Measurements from ENCODE around the gene PRCC. TPM values are rescaled to one million over a fixed set of nuclear protein-coding genes. Genes with fewer than 3 reads are reported as not detected.

Gene PRCC
- total RNA-seq, 1 donor from 2014 or later, result 85.5 TPM

DNA sequence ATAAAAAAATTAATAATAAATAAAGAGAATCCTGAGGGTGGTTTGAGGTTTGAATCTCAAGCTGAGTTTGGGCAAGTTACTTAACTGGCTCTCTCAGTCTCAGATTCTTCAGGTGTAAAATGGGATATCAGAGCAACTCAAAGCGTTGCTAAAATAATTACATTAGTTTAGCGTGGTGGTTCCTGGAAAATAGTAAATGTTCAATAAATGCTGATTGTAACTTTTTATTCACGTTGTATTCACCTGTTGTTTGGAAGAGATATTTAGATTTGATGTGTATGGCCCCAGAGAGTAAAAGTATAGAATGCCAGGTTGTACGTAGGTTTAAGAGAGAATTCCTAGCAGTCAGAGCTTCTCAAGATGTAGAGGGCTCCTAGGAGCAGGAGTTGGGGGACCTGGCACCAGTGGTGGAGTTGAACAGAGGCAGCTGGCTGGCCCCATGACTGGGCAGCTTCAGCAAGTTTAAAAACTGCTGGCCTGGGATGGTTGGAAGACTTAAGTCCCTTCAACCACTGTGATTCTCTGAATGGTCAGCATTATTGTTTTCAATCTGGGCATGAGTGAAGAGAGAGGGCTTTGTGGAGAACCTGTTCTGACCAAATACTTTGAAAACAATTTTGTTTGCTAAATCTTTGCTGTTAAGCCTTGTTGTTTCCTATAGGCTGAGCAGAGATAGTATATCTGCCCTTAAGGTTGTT, 22.4 kb downstream of the PRCC start:
- intact Hi-C loops (cut with micrococcal nuclease), result no loop called here

DNA sequence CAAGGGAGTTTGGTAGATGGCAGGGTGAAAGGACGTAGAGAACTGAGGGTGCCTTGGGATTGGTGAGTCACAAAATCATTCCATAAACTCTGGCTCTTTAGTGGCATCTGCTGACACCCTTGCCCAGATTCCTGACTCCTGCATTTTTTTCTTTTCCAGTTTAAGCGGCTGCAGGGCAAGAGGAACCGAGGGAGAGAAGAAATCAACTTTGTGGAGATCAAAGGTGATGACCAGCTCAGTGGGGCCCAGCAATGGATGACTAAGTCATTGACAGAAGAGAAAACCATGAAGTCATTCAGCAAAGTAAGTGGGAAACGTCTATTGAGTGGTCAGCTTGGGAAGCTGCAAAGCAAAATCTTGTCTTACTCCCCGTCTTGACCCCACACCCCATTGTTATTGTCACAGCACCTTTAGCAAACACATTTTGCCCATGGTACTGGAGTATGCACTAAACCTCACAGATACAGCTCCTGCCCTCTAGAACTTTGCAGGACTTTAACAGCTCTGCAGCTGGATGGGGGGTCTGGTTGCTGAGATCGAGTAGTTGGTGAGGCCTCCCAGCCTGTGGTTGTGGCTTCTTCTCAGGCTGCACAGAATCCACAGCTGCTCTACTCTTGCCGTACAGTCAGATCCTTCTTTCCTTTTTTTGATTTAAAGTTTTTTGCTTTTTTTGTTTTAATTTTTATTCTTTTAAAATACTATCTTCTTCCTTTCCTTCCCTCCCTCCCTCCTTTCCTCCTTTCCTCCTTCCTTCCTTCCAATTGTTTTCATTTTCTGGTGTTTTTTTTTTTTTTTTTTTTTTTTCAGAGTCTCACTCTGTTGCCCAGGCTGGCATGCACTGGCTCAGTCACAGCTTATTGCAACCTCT, 27.4 kb downstream of the PRCC start:
- intact Hi-C loops (cut with micrococcal nuclease), result no loop called here

DNA sequence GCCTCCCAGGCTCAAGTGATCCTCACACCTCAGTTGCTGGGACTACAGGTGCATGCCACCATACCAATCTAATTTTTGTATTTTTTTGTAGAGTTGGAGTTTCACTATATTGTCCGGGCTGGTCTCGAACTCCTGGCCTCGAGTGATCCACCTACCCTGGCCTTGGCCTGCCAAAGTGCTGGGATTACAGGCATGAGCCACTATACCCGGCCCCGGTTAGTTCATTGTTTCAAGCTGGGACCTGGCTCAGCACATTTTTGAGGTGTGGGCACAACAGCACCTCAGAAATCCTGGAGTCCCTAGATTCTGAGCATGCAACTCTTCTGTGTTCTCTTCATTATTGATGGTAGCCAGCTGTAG, 28.0 kb downstream of the PRCC start:
- intact Hi-C loops (cut with micrococcal nuclease), result no loop called here

DNA sequence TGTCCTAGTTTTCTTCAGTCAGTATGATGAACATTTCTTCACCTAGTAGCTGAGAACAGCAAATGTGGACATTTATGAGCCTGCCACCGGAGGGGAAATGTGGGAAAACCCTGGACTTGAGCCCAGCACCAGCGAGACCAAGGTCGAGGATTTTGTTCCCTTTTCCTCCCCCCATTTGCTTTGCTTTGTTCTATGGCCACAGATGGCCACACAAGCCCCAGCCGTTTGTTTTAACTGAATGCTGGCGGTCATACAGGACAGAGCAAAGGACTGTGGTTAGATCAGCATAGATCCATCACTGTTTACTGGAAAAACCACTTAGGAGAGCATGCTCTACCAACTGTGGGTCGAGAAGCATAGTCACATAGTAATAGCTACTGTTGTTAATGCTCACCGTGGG, 28.5 kb downstream of the PRCC start:
- intact Hi-C loops (cut with micrococcal nuclease), result no loop called here

DNA sequence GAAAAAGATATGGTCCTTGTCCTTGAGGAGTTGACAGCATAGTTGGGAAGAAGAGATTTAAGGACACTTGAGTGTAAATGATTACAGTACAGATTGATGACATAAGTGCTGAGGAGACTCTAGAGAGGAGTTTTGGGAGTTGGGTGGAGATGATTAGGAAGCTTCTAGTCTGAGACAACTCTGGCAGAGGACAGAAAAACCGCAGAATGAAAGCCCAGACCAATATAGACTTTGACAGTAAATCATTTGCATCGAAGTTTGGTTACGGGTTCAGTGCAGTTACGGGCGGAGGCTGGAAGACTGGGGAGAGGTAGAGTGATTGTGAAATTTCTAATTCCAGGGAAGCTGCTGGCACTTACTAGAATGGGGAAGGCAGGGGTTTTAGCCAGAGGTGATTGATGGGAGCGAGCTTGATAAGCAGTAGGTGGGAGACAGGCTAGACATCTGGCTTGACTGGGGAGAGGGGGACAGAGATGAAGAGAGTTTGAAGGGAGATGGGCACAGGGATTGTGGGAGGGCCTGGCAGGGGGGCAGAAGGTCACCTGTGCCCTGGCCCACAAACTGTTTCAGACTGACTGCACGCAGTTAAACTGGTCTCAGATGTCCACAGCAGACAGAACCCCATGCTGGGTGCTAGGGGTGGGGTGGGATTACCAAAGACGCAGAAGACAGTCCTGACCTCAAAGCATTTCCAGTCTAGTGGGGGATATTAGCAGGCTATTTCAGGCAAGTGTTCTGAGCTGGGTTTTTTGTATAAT, 29.2 kb downstream of the PRCC start:
- intact Hi-C loops (cut with micrococcal nuclease), result loop anchor here (1.0 kb wide), 2 partner anchors 64 to 94 kb away; partner anchors contain the start of gene NTRK1

DNA sequence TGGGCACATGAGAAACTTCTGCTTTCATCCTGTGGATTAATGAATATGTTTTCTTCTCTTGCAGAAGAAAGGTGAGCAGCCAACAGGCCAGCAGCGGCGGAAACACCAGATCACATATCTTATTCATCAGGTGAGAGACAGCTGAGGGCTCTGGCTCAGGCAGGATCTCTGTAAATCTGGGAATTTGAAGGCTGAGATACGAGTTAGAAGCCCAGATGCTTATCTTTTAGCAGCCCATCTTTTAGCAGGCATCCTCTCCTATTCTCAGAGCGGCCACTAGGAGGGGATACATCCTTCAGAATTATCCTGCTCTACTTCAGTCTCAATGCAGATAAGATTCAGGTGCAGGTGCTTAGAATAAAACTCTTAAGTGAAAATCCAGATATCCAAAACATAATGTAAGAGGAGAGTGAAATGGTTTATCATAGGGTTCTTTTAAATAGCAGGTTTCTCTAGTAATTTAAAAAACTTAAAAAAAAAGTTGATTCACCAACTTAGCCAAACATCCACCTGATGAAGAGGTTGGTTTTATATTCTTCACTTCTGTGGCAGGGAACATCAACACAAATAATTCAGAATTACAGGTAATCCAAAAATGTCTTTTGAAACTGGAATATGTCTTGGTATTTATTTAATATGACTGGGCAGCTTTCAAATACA, 30.0 kb downstream of the PRCC start:
- intact Hi-C loops (cut with micrococcal nuclease), result loop anchor here (1.0 kb wide), 2 partner anchors 63 to 93 kb away; partner anchors contain the start of gene NTRK1

DNA sequence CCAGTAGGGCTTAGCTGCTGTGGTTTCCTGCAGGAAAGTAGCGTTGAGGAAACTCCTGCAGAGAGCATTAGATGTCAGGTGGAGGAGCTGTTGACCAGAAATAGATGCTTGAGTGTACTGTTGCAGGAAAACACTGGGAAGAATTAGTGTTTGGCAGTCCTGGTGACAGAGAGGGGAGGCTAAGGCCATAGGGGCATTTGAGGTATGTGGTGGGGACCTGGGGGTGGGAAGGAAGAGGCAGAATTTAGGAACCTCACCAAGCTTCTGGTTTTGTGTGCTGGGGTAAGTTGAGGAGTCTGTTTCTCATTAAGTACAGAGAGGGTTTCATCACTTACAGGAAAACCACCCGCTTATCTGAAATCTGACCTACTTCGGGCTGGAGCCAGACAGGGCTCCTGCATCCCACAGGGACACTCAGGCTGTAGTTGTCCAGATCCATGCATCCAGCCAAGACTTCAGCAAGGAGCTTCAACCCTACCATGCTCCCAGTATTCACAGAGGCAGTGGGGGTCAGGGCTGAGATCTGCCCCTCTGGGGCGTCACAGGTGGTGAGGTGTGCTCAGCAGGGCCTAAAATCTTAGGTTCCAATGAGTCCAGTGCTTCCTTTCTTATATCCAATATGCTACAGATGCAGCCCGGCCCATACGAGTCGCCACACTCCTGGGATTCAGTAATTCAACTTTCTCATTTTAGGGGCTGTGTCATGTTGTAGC, 34.2 kb downstream of the PRCC start:
- intact Hi-C loops (cut with micrococcal nuclease), result loop anchor here (2.0 kb wide), 1 partner anchor 15 kb away; the partner anchor contains the start of gene SH2D2A

DNA sequence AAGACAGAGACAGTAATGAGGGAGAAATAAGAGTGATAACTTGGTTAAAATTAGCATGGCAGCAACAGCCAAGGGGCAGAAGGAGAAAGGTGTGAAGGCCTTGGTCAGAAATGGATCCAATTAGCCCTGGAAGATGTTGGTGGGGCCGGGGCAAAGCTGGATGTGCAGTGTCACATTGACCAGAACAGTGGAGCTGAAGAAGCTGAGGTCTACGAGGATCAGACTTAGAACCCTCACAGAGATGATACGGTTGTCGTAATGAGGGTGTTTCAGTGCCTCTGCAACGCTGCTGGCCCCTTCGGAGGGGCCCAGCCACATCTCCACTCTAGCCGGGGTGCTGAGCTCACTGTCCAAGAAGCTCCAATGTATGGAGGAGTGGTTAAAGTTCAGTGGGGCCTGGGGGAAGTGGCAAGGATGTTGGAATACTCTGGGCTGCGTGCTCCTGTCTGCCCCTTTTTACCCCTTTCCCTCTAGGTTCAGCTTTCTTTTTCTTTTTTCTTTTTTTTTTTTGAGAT, 35.1 kb downstream of the PRCC start:
- intact Hi-C loops (cut with micrococcal nuclease), result no loop called here

DNA sequence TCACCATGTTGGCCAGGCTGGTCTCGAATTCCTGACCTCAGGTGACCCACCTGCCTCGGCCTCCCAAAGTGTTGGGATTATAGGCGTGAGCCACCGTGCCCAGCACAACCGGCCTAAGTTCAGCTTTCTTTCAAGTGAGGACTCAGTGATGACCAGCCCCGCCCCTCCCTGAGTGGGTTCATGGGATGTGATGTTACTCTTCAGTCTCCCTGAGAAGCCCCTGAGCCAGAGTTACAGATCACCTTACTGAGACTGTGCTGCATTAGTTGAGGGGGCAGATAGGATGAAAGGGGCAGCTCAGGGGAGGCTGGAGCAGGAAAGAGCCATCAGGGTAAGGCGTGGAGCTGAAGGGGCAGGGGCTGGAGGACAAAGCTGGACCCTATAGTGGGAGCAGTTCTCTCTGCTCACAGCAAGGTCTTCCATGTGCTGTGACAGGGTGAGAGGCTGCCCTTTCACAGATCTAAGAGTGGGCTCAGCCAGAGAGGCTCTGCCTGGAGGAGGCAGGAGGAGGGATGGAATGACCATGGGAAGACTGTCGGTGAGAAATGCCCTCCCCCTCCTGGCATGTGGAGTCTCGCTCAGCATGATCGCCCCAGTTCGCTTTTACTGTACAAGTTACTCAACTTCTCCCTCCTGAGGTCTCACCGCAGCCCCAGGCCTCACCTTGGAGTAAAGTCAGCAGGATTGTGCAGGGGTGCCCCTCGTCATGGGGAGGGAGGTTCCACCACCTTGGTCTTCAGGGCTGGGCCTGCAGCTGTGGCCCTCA, 35.9 kb downstream of the PRCC start:
- intact Hi-C loops (cut with micrococcal nuclease), result no loop called here

DNA sequence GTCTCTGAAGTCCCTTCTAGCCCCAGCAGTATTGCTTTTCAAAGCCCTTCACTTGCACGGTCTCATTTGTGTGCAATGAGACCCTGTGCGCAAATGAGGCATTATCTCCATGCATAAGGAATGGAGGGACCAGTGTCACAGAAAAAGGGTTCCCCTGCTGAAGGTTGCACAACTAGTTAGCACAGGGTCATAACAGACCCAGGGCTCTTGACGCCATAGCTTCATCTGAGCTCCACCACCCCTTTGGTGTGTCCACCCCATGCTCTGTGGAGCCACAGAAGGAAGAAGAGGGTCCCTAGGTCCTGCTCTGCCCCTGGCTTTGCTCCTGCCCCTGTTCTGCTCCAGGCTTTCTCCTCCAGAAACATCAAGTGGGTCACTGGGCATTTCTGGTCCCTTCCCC, 36.7 kb downstream of the PRCC start:
- intact Hi-C loops (cut with micrococcal nuclease), result no loop called here

DNA sequence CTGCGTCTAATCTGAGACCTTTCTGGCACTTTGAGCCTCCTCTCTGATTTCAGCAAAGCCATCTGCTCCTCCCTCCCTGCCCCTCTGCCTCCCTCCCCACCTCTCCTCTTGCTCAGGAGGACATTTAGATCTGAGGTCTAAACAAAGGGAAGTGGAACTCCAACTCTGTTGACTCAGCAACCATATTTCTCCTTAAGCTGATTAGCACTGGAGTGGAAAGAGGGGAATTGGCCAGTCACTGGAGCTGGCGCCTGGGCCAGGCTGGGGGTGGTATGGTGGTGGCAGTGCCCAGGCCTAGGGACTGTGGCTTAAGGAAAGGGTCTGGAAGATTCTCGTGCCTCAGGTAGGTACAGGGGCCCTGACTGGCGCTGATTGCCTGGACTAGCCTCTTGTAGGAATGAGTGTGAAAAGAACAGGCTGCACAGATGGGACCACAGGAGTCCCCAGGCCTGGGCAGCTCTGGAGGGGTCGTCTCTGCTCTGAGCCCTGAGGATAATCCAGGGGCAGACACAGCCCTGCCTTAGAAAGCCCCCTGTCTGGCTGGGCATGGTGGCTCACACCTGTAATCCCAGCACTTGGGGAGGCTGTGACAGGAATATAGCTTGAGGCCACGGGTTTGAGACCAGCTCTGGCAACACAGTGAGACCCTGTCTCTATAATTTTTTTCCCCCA, 37.4 kb downstream of the PRCC start:
- intact Hi-C loops (cut with micrococcal nuclease), result no loop called here

DNA sequence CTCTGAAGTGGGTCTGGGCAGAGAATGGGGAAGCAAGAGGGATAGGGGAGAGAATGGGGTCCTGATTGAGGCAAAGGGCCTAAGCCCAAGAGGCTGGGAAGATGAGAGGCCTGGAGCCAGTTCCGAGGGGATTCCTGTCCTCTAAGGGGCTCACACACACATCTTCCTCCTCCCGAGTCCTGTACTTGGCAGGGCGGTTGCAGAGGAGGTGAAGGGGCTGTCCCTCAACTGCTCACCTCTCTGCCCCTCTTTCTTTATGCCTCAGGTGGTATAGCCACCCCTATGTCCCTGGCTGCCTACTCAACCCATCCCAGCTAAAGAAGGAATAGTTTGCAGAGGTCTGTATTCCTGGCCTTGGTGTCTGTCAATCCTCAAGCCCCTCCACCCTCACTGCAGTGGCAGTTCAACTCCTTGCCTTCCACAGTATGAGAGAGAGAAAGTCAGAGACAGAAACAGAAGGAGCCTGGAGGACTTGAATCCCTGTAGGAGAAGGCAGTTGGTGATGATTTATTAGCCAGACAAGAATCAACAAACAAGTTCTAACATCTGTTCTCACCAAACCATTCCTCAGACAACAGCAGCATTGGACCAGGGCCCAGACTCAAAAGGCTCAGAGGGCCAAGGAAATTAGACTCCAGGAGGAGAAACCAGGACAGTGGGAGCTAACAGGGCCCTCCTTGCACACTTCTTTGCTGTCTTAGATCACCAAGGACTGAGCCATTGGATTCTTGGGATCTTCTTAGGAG, 38.6 kb downstream of the PRCC start:
- intact Hi-C loops (cut with micrococcal nuclease), result no loop called here

DNA sequence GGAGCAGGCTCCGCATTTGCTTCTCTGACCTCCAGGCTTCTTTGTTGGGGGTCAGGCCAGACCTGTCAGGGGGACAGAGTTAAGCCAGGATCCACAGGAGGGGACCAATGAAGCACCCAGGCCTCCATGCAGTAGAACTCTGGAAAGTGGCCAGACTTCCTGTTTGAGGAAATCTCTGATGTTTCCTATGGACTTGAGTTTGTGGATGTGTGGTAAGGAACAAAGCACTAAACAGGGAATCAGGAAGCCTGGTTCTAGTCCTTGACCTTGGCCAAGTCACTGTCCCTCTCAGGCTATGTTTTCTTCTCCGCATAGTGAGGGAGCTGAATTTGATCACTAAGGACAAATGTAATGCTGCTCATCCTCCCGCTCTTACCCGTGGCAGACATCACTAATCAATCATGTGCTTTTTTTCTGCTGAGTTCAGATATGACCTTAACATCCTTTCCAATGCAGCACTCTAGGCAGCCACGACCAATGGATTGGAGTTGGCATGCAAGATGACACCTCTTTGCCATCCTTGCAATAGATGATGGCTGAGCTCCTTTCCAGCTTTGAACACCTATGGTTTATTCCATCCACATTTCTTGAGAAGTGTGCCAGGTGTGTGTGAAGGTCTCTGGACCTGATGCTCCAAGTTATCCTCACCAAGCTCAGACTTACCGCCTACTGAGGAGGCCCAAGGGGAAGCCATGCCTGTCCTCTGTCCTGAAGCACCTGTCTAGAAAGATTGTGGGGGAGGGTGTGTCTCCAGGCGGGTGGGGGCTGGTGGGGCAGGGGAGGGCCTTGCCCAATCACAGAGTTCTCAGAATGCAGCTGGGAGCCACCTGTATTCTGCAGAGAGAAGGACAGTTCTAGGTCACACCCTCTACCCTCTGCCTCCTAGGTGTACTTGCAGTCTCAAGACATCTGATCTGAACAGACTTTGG, 39.4 kb downstream of the PRCC start:
- intact Hi-C loops (cut with micrococcal nuclease), result no loop called here

DNA sequence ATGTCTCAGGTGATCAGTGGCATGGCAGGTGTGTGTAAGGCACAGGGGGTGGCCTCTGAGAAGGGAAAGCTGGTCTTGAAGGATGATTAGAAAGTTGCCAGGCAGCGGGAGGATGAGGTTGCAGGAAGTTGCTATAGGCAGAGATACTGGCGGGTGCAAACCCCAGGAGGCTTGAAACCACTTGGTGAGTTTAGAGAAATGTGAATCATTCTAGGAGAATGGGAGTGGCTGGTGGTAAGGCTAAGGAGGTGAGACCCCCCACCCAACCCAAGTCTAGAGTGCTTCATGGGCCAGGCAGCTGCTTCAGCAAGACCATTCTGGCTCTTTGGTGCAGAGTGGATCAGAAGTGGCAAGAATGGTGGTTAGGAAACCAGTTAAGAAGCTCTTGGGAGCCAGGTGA, 40.3 kb downstream of the PRCC start:
- intact Hi-C loops (cut with micrococcal nuclease), result no loop called here

DNA sequence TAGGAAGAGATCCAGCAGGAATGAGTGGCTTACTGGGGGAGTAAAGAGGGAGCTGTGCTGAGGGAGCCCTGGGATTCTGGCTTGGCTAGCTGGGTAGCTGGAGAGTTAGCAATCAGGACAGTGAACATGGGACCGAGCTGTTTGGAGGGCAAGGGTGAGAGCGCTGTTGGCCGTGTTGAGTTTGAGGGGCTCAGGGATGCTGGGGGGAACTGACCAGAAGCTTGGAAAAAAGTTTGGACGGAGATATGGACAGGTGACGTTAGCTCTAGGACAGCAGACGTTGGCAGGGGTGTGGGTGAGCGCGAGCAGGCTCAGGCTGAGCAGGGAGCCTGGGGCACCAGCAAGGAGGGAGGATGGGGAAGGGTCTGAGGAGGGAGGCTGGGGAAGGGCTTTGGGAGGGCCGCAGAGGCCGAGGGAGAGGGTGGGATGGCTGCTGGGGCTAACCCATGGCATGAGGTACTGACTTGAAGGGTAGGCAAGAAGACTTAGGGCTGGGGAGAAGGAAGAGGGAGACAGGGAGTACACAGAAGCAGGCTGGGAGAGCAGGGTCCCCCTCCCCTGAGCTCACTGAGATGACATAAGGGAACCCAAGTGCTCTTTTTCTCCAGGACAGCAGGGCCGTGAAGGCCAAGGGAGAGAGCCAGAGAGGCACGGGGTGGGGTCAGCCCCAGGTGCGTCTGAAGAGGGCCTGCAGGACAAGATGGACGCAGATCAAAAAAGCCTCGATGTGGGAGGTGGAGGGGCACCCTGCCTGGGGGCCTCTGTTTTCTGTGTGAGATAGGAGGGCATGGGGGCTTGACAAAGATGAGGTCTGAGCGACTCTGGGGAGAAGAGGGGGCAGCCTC, 41.1 kb downstream of the PRCC start:
- intact Hi-C loops (cut with micrococcal nuclease), result no loop called here

DNA sequence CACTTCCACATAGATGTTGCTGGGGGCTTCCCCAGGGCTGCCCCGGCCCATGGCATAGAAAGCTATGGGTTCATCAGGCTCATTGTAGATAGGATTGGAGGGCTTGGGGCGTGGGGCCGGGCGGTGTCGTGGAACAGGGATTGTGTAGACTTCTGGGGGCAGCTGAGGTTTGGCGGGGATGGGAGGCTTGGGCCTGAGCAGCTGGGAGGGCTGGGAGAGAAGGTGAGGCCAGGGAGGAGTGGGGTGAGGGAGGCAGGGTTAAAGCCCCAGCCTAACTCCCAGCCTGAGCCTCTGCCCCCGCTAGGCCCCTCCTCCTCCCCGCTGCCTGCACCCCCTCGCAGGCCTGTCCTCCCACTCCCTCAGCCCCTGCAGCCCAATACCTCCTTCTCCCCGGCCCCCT, 41.9 kb downstream of the PRCC start:
- intact Hi-C loops (cut with micrococcal nuclease), result no loop called here
